GM23338 (cell line): ENCODE measurements around the gene TUBB2A. TPM values are rescaled to one million over a fixed set of nuclear protein-coding genes. Genes with fewer than 3 reads are reported as not detected.

Source experiments
- ATAC-seq: fragments of 200-7000 bp; cut with Tn5 transposase; 3 replicates; pipeline ENCODE4 v1.9.1; 2020
- DNase-seq: peaks from one replicate; pipeline ENCODE4 v3.0.0-alpha.2; 2015; ENCODE audit warnings: low spot score
- H2AFZ ChIP-seq: fragments of 200-600 bp; sonication (generic); 2 replicates; pipeline ENCODE4 v1.8.0; 2016; ENCODE audit warnings: antibody characterized with exemption, mild to moderate bottlenecking, moderate library complexity
- H3F3A ChIP-seq: fragments of 200-600 bp; sonication (generic); replicated peaks from 2 replicates; pipeline ENCODE4 v1.8.0; 2017; ENCODE audit warnings: antibody characterized with exemption, mixed run types, low read depth
- H3K27ac ChIP-seq: fragments of 200-600 bp; sonication (generic); 2 replicates; pipeline ENCODE4 v1.6.1; 2016; ENCODE audit warnings: low read depth
- H3K27me3 ChIP-seq: fragments of 200-600 bp; sonication (generic); 2 replicates; pipeline ENCODE4 v1.8.0; 2016; ENCODE audit warnings: mild to moderate bottlenecking, mixed run types, moderate library complexity; ENCODE audit not compliant: insufficient read depth
- H3K36me3 ChIP-seq: fragments of 200-600 bp; sonication (generic); 2 replicates; pipeline ENCODE4 v1.8.0; 2016; ENCODE audit warnings: mild to moderate bottlenecking; ENCODE audit not compliant: insufficient read depth
- H3K4me1 ChIP-seq: fragments of 200-600 bp; sonication (generic); 2 replicates; pipeline ENCODE4 v1.8.0; 2016; ENCODE audit warnings: mild to moderate bottlenecking, moderate library complexity; ENCODE audit not compliant: insufficient read depth
- H3K4me2 ChIP-seq: fragments of 200-600 bp; sonication (generic); 2 replicates; pipeline ENCODE4 v1.7.1; 2017; ENCODE audit warnings: mixed run types
- H3K4me3 ChIP-seq: fragments of 200-600 bp; sonication (generic); 2 replicates; pipeline ENCODE4 v1.6.1; 2016; ENCODE audit warnings: mixed run types
- H3K79me2 ChIP-seq: fragments of 200-600 bp; sonication (generic); replicated peaks from 2 replicates; pipeline ENCODE4 v1.8.0; 2017; ENCODE audit warnings: mild to moderate bottlenecking; ENCODE audit not compliant: insufficient read depth
- H3K9me2 ChIP-seq: fragments of 200-600 bp; sonication (generic); 2 replicates; pipeline ENCODE4 v1.8.0; 2017; ENCODE audit not compliant: insufficient read depth
- H4K20me1 ChIP-seq: fragments of 200-600 bp; sonication (generic); replicated peaks from 2 replicates; pipeline ENCODE4 v1.8.0; 2017; ENCODE audit warnings: mild to moderate bottlenecking; ENCODE audit not compliant: insufficient read depth
- H3K27ac Mint-ChIP-seq: 2 replicates; pipeline ENCODE4 v1.8.0; 2020; ENCODE audit warnings: inconsistent platforms, mild to moderate bottlenecking, moderate library complexity, mixed read lengths
- H3K27me3 Mint-ChIP-seq: 3 replicates; pipeline ENCODE4 v1.8.0; 2022; ENCODE audit warnings: low read depth, mild to moderate bottlenecking, moderate library complexity, mixed read lengths, inconsistent platforms; ENCODE audit not compliant: insufficient read depth, poor library complexity
- H3K36me3 Mint-ChIP-seq: 3 replicates; pipeline ENCODE4 v1.8.0; 2021; ENCODE audit warnings: low read depth, mild to moderate bottlenecking, inconsistent platforms, moderate library complexity, mixed read lengths
- H3K4me1 Mint-ChIP-seq: 3 replicates; pipeline ENCODE4 v1.8.0; 2020; ENCODE audit warnings: mild to moderate bottlenecking, inconsistent platforms, mixed read lengths
- H3K4me3 Mint-ChIP-seq: 3 replicates; pipeline ENCODE4 v1.8.0; 2021; ENCODE audit warnings: moderate library complexity, mild to moderate bottlenecking, inconsistent platforms, mixed read lengths
- H3K9me3 Mint-ChIP-seq: 3 replicates; pipeline ENCODE4 v1.8.0; 2020; ENCODE audit warnings: moderate library complexity, mild to moderate bottlenecking, inconsistent platforms, mixed read lengths
- CREB1 ChIP-seq: fragments of 250-450 bp; sonication (Bioruptor Pico); IDR thresholded peaks from 2 replicates; pipeline ENCODE4 v1.5.0; 2020; ENCODE audit warnings: low read depth, mild to moderate bottlenecking, moderate library complexity
- CTCF ChIP-seq, 2 experiments: fragments of 200-600 bp in 1 of 2; sonication (generic) in 1 of 2; conservative IDR thresholded peaks; 2 replicates each; pipeline versions ENCODE4 v1.5.1 to v1.6.1; 2016 to 2017; ENCODE audit warnings: antibody characterized with exemption in 2 of 2, low read depth in 2 of 2, mild to moderate bottlenecking in 2 of 2, moderate library complexity in 1 of 2
- ETS1 ChIP-seq: IDR thresholded peaks from 2 replicates; pipeline ENCODE4 v1.6.1; 2016; ENCODE audit warnings: antibody characterized with exemption
- EZH2 ChIP-seq: fragments of 200-600 bp; sonication (generic); IDR thresholded peaks from one replicate; pipeline ENCODE4 v1.8.0; 2017; ENCODE audit warnings: antibody characterized with exemption, mild to moderate bottlenecking, low read depth; ENCODE audit not compliant: unreplicated experiment
- EZH2phosphoT487 ChIP-seq: fragments of 200-600 bp; sonication (generic); IDR thresholded peaks from one replicate; pipeline ENCODE4 v1.8.1; 2018; ENCODE audit warnings: antibody characterized with exemption; ENCODE audit not compliant: unreplicated experiment
- JUNB ChIP-seq: IDR thresholded peaks from one replicate; pipeline ENCODE4 v1.6.1; 2016; ENCODE audit warnings: antibody characterized with exemption; ENCODE audit not compliant: unreplicated experiment
- POLR2AphosphoS5 ChIP-seq: IDR thresholded peaks from 2 replicates; pipeline ENCODE4 v1.6.1; 2016; ENCODE audit warnings: antibody characterized with exemption, low read depth
- REST ChIP-seq: IDR thresholded peaks from one replicate; pipeline ENCODE4 v1.6.1; 2018; ENCODE audit warnings: antibody characterized with exemption; ENCODE audit not compliant: unreplicated experiment
- STAT1 ChIP-seq: IDR thresholded peaks from one replicate; pipeline ENCODE4 v1.6.1; 2016; ENCODE audit warnings: antibody characterized with exemption; ENCODE audit not compliant: unreplicated experiment
- ZNF114 ChIP-seq: fragments of 250-450 bp; sonication (Bioruptor Pico); IDR thresholded peaks from 2 replicates; pipeline ENCODE4 v1.5.0; 2020; ENCODE audit warnings: mild to moderate bottlenecking, moderate library complexity
- ZNF331 ChIP-seq: fragments of 250-450 bp; sonication (Bioruptor Pico); IDR thresholded peaks from 2 replicates; pipeline ENCODE4 v1.5.0; 2020; ENCODE audit warnings: low read depth, mild to moderate bottlenecking, moderate library complexity
- ZNF462 ChIP-seq: fragments of 250-450 bp; sonication (Bioruptor Pico); IDR thresholded peaks from 2 replicates; pipeline ENCODE4 v1.5.0; 2020; ENCODE audit warnings: mild to moderate bottlenecking, moderate library complexity
- polyA plus RNA-seq: library from polyadenylated mRNA; unstranded; fragments of >200 nt; fragmentation: Nextera tagmentation; extraction: Ambion mirVana; gene quantifications from 2 replicates; pipeline ENCODE4 v1.2.1, GENCODE V29; 2016
- total RNA-seq: library from RNA; depleted of rRNA; stranded (reverse); fragments of >200 nt; shearing (Covaris generic); gene quantifications from 2 replicates; pipeline ENCODE4 v1.2.3, GENCODE V29; 2014

Gene TUBB2A
- total and polyA plus RNA-seq, 2 experiments from 2014 or later = 305 to 376 TPM

- TF ChIP-seq ETS1 = no peak
- TF ChIP-seq JUNB = no peak
- TF ChIP-seq EZH2 = no peak
- TF ChIP-seq ZNF114 (CRISPR knock-in tag) = no peak
- no peak for TF ChIP-seq ZNF462
- no peak for TF ChIP-seq STAT1
- no peak for TF ChIP-seq REST
- TF ChIP-seq POLR2AphosphoS5 = no peak
- no peak for TF ChIP-seq CREB1 (CRISPR knock-in tag)
- no peak for TF ChIP-seq CTCF (conservative IDR thresholded peaks at IDR 0.05; ENCODE audit: low read depth in 2 of 2)
- no peak for TF ChIP-seq EZH2phosphoT487
- no peak for TF ChIP-seq ZNF331 (CRISPR knock-in tag)
- H3K27me3 ChIP-seq = no peaks in the 10 kb centered on the region
- no peak overlapping the region for H2AFZ ChIP-seq
- DNase-seq (no peak), ATAC-seq (no peak; the same call in 2 of the 3 replicates)
- no peaks in the 10 kb centered on the region for H3K9me2 ChIP-seq
- H3K27me3 Mint-ChIP-seq = no peaks in the 10 kb centered on the region
- H3K79me2 ChIP-seq = no peaks in the 10 kb centered on the region
- peaks cover 14% of the 10 kb centered on the region for H3K4me1 Mint-ChIP-seq
- H3K27ac ChIP-seq = peak overlapping the region; percentile 28
- peaks cover 87% of the 10 kb centered on the region for H3K36me3 Mint-ChIP-seq
- H3K4me1 ChIP-seq = peaks cover 14% of the 10 kb centered on the region
- H4K20me1 ChIP-seq = no peaks in the 10 kb centered on the region; the same call in 1 of the 2 replicates
- H3K4me3 Mint-ChIP-seq = no peak overlapping the region; the same call in 2 of the 3 replicates
- H3K36me3 ChIP-seq = peaks cover 17% of the 10 kb centered on the region
- no peak overlapping the region for H3K4me3 ChIP-seq
- H3F3A ChIP-seq = peaks cover 13% of the 10 kb centered on the region; the same call in 1 of the 2 replicates
- H3K4me2 ChIP-seq = 0 out of 2 replicates have a peak overlapping the region, but pooled peaks have one; percentile 38
- H3K9me3 Mint-ChIP-seq = no peaks in the 10 kb centered on the region
- peak overlapping the region; percentile 57 for H3K27ac Mint-ChIP-seq
Measured at GRCh38 chr6:3135668-3136291, 21.6 kb downstream of the TUBB2A start.
